Kidney (tissue), 14 donors: ENCODE measurements around the gene DPP6. TPM values are rescaled to one million over a fixed set of nuclear protein-coding genes. Genes with fewer than 3 reads are reported as not detected.

Source experiments
- DNase-seq, 5 donors: peaks; one replicate each; pipeline ENCODE4 v3.0.0-alpha.2; 2013 to 2020
- FAIRE-seq: peaks from 2 replicates; lab custom pipeline; 2012; peaks lifted over from hg19 to GRCh38; lab: Jason Lieb, UNC
- H3K27ac ChIP-seq, 2 donors: one replicate each; pipeline ENCODE4 v1.7.0; 2013; ENCODE audit warnings: low read depth in 2 of 2, low read length in 2 of 2, inconsistent platforms in 1 of 2
- H3K27me3 ChIP-seq: one replicate; pipeline ENCODE4 v1.7.1; 2013; ENCODE audit warnings: low read length, inconsistent platforms; ENCODE audit not compliant: control insufficient read depth, insufficient read depth
- H3K36me3 ChIP-seq, 3 donors: one replicate each; pipeline versions ENCODE4 v1.7.0 to v1.7.1; 2013; ENCODE audit warnings: low read length in 3 of 3, control low read depth in 1 of 3, inconsistent platforms in 1 of 3; ENCODE audit not compliant: insufficient read depth in 3 of 3, control insufficient read depth in 2 of 3
- H3K4me1 ChIP-seq, 3 donors: one replicate each; pipeline versions ENCODE4 v1.7.0 to v1.7.1; 2013; ENCODE audit warnings: low read length in 3 of 3, inconsistent platforms in 1 of 3, low read depth in 1 of 3; ENCODE audit not compliant: control insufficient read depth in 2 of 3, insufficient read depth in 2 of 3
- H3K4me3 ChIP-seq, 3 donors: one replicate each; pipeline versions ENCODE4 v1.7.0 to v1.8.1; 2013; ENCODE audit warnings: low read length in 3 of 3, control low read depth in 1 of 3, inconsistent platforms in 1 of 3
- H3K9ac ChIP-seq, 3 donors: one replicate each; pipeline versions ENCODE4 v1.7.0 to v1.7.1; 2013; ENCODE audit warnings: low read length in 3 of 3, control low read depth in 1 of 3, inconsistent platforms in 1 of 3
- H3K9me3 ChIP-seq, 3 donors: one replicate each; pipeline versions ENCODE4 v1.7.0 to v1.7.1; 2013; ENCODE audit warnings: low read length in 3 of 3, control low read depth in 1 of 3, inconsistent platforms in 1 of 3; ENCODE audit not compliant: control insufficient read depth in 2 of 3, insufficient read depth in 1 of 3
- intact Hi-C: fragments of 100-400 bp; cut with DNase I; formaldehyde crosslinking; loops from one replicate; pipeline ENCODE4 v1.11.1; 2022
- polyA plus RNA-seq: library from polyadenylated mRNA; stranded (reverse); fragments of 350-450 nt; fragmentation: Illumina TruSeq; extraction: RNeasy Lipid Tissue Mini Kit (QIAGEN cat#74804); gene quantifications from one replicate; pipeline ENCODE4 v1.2.3, GENCODE V29; 2014; ENCODE audit warnings: low read depth, low replicate concordance; ENCODE audit not compliant: insufficient read depth
- total RNA-seq: library from RNA; stranded (reverse); fragmentation: NEBNext Ultra II Directional; extraction: Animal tissue kit (Norgen Biotek cat#: 25700); gene quantifications from one replicate; pipeline ENCODE4 v1.2.1, GENCODE V29; 2021
- TF ChIP-seq, protein P1 (sequence below): IDR thresholded peaks from 3 replicates; pipeline ENCODE4 v1.5.1; 2012; ENCODE audit warnings: mild to moderate bottlenecking, moderate library complexity, borderline replicate concordance; ENCODE audit not compliant: insufficient read depth; ENCODE audit errors: extremely low read depth
- donor health status: control.
- donor health status: control.
- donor health status: control.
- donor health status: control.
- donor health status: control.
- donor health status: DM: yes; HTN: yes; CAD: no.
- donor health status: Normal renal cell carcinoma (clear cell type).

The DPP6 gene
- total and polyA plus RNA-seq, 2 donors from 2014 or later = 1.8 to 6.9 TPM

DNA sequence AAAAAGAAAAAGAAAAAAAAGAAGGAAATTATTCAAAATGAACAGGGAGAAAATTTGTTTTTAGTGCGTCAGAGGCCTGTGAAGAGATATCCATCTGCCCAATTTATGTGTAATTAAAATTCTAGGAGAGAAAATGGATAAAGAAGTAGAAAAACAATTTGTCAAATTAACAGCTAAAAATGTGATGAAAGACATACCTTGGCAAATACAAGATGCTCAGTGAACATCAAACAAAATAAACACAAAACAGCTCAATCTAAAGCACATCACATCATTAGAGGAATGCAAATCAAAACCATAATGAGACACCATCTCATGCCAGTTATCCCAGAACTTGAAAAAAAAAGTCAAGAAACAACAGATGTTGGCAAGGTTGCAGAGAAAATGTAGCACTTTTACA is 477.9 kb downstream of the DPP6 start:
- no peak for FAIRE-seq
- no peaks in the 10 kb centered on the region for H3K36me3 ChIP-seq
- TF ChIP-seq, protein P1, sequence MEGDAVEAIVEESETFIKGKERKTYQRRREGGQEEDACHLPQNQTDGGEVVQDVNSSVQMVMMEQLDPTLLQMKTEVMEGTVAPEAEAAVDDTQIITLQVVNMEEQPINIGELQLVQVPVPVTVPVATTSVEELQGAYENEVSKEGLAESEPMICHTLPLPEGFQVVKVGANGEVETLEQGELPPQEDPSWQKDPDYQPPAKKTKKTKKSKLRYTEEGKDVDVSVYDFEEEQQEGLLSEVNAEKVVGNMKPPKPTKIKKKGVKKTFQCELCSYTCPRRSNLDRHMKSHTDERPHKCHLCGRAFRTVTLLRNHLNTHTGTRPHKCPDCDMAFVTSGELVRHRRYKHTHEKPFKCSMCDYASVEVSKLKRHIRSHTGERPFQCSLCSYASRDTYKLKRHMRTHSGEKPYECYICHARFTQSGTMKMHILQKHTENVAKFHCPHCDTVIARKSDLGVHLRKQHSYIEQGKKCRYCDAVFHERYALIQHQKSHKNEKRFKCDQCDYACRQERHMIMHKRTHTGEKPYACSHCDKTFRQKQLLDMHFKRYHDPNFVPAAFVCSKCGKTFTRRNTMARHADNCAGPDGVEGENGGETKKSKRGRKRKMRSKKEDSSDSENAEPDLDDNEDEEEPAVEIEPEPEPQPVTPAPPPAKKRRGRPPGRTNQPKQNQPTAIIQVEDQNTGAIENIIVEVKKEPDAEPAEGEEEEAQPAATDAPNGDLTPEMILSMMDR = no peak
- DNase-seq = no peak
- H3K27ac ChIP-seq = no peak overlapping the region
- peaks cover 0 to 9% (median 0%) of the 10 kb centered on the region in 3 donors for H3K9me3 ChIP-seq
- no peaks in the 10 kb centered on the region for H3K27me3 ChIP-seq
- H3K4me1 ChIP-seq = no peaks in the 10 kb centered on the region
- intact Hi-C loops = no loop called here
- no peak overlapping the region for H3K4me3 ChIP-seq
- H3K9ac ChIP-seq = no peak overlapping the region

DNA sequence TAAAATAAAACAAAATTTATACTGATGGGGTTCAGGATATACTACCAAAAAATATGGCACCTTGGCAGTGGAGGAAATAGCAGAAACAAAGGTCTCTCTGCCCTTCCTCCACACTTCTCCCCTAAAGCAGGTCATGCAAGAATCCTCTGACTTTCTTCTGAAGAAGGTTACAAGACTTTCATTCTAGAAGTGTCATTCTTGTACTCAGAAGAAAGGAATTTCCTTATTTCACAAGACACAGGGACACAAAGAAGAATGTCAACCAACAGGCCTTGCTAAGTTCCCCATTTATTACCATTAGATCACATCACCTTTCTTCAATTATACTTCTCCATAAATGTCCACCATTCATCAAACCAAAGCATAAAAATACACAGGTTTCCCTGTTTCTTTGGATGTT is 480.6 kb downstream of the DPP6 start:
- peaks cover 0 to 9% (median 0%) of the 10 kb centered on the region in 3 donors for H3K9me3 ChIP-seq
- TF ChIP-seq, protein P1 = no peak
- H3K27me3 ChIP-seq = no peaks in the 10 kb centered on the region
- H3K4me1 ChIP-seq = no peaks in the 10 kb centered on the region
- no peaks in the 10 kb centered on the region for H3K36me3 ChIP-seq
- no peak overlapping the region for H3K4me3 ChIP-seq
- DNase-seq (no peak), FAIRE-seq (no peak)
- H3K9ac ChIP-seq = no peak overlapping the region
- H3K27ac ChIP-seq = no peak overlapping the region
- intact Hi-C loops = no loop called here

DNA sequence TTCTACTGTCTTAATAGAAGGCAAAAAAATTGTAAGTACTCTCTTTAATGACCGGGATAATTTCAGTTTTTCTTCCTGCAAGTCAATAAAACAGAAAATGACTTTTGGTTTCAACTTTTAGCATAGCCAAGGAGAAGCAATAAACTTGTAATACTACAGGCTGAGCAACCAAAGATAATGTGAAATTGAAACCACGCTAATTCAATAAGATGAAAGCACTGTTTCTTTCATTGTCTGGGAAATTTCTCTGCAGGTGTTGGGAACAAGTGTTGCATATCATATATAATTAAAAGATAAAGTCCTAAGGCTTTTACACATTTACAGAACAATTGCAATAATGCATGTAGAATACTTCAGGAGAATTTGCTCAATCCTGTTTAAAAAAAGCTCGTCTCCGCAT is 488.4 kb downstream of the DPP6 start:
- Histone ChIP-seq H3K9me3 (no peaks in the 10 kb centered on the region), H3K27me3 (no peaks in the 10 kb centered on the region), H3K4me3 (no peak overlapping the region), H3K4me1 (no peaks in the 10 kb centered on the region), H3K27ac (no peak overlapping the region), H3K9ac (no peak overlapping the region), H3K36me3 (no peaks in the 10 kb centered on the region)
- no peak for FAIRE-seq
- DNase-seq = no peak
- intact Hi-C loops = no loop called here
- TF ChIP-seq, protein P1 = no peak

DNA sequence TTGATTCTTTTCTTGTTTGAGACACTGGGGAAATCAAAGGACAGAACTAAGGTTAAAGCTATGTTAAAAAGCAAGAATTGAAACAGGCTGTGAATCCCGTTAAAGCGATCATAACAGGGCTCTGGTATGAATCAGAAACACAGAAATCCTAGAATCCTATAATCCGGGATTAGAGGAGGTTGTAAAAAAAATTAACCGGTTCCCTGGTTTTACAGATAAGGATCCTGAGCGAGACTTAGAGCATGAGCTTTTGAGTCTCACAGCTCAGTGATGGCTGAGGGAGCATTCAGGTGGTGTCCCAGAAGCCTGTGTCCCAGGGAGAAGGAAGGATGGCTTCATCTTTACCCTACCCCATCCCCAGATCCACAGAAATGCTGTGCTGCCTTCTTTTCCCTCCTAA is 489.4 kb downstream of the DPP6 start:
- Histone ChIP-seq H3K9ac (no peak overlapping the region), H3K27me3 (no peaks in the 10 kb centered on the region), H3K4me1 (no peaks in the 10 kb centered on the region), H3K36me3 (no peaks in the 10 kb centered on the region), H3K4me3 (no peak overlapping the region), H3K27ac (no peak overlapping the region), H3K9me3 (no peaks in the 10 kb centered on the region)
- DNase-seq (no peak), FAIRE-seq (no peak)
- TF ChIP-seq, protein P1 = no peak
- intact Hi-C loops = no loop called here
